HepG2 (cell line): ENCODE measurements around the gene DAB2IP. TPM values are rescaled to one million over a fixed set of nuclear protein-coding genes. Genes with fewer than 3 reads are reported as not detected.

ENCODE experiments used
- EHMT2 ChIP-seq: fragments of 200-600 bp; sonication (generic); IDR thresholded peaks from 2 replicates; pipeline ENCODE4 v1.7.0; 2017; ENCODE audit warnings: antibody characterized with exemption, low read depth, low read length, borderline replicate concordance
- GLI4 ChIP-seq: sonication (generic); formaldehyde crosslinking; IDR thresholded peaks from 2 replicates; pipeline ENCODE4 v1.5.1; 2020; ENCODE audit warnings: missing genetic modification reagents, mild to moderate bottlenecking, moderate library complexity, borderline replicate concordance
- HNRNPUL1 ChIP-seq: fragments of 200-400 bp; formaldehyde crosslinking; IDR thresholded peaks from 2 replicates; pipeline ENCODE4 v1.6.1; 2017; ENCODE audit warnings: low read depth, mild to moderate bottlenecking, low read length, moderate library complexity
- IRF2 ChIP-seq: IDR thresholded peaks from 2 replicates; pipeline ENCODE4 v1.6.1; 2018; ENCODE audit warnings: missing genetic modification reagents, missing compliant biosample characterization
- MAFG ChIP-seq: sonication (generic); formaldehyde crosslinking; IDR thresholded peaks from 2 replicates; pipeline ENCODE4 v1.5.1; 2020; ENCODE audit warnings: mild to moderate bottlenecking, missing genetic modification reagents
- NBN ChIP-seq: fragments of 450-650 bp; conservative IDR thresholded peaks from 2 replicates; pipeline ENCODE4 v1.6.1; 2017
- NFE2 ChIP-seq: sonication (generic); formaldehyde crosslinking; IDR thresholded peaks from 2 replicates; pipeline ENCODE4 v1.4.0; 2020; ENCODE audit warnings: missing genetic modification reagents
- NPAS2 ChIP-seq: sonication (generic); formaldehyde crosslinking; IDR thresholded peaks from 2 replicates; pipeline ENCODE4 v1.8.0; 2022; ENCODE audit warnings: mild to moderate bottlenecking, missing genetic modification reagents, borderline replicate concordance
- POLR2AphosphoS5 ChIP-seq: IDR thresholded peaks from 2 replicates; pipeline ENCODE4 v1.6.1; 2012; ENCODE audit warnings: low read depth, low read length
- RAD51 ChIP-seq: fragments of 450-650 bp; IDR thresholded peaks from 2 replicates; pipeline ENCODE4 v1.6.1; 2016; ENCODE audit warnings: borderline replicate concordance
- RBAK ChIP-seq: sonication (generic); formaldehyde crosslinking; IDR thresholded peaks from 2 replicates; pipeline ENCODE4 v1.5.1; 2020; ENCODE audit warnings: mild to moderate bottlenecking, missing genetic modification reagents
- TCF7 ChIP-seq: sonication (generic); IDR thresholded peaks from 2 replicates; pipeline ENCODE4 v1.6.1; 2016; ENCODE audit warnings: antibody characterized with exemption, low read depth
- ZFP36L1 ChIP-seq: sonication (generic); formaldehyde crosslinking; IDR thresholded peaks from 2 replicates; pipeline ENCODE4 v1.8.0; 2022; ENCODE audit warnings: mild to moderate bottlenecking, missing genetic modification reagents, moderate library complexity
- ZFY ChIP-seq: sonication (generic); formaldehyde crosslinking; IDR thresholded peaks from 2 replicates; pipeline ENCODE4 v1.4.0; 2020; ENCODE audit warnings: missing genetic modification reagents
- ZNF354B ChIP-seq: sonication (generic); formaldehyde crosslinking; IDR thresholded peaks from 2 replicates; pipeline ENCODE4 v1.8.0; 2022; ENCODE audit warnings: mild to moderate bottlenecking, missing genetic modification reagents
- ZNF616 ChIP-seq: sonication (generic); formaldehyde crosslinking; IDR thresholded peaks from 2 replicates; pipeline ENCODE4 v1.5.0; 2020; ENCODE audit warnings: low read depth, mild to moderate bottlenecking, missing genetic modification reagents
- ZNF761 ChIP-seq: sonication (generic); formaldehyde crosslinking; conservative IDR thresholded peaks from 2 replicates; pipeline ENCODE4 v1.4.0; 2020; ENCODE audit warnings: mild to moderate bottlenecking, missing genetic modification reagents
- ZNF775 ChIP-seq: sonication (generic); formaldehyde crosslinking; IDR thresholded peaks from 2 replicates; pipeline ENCODE4 v1.4.0; 2020; ENCODE audit warnings: missing genetic modification reagents, mild to moderate bottlenecking, moderate library complexity, borderline replicate concordance
- ZNF788 ChIP-seq: sonication (generic); formaldehyde crosslinking; IDR thresholded peaks from 2 replicates; pipeline ENCODE4 v1.5.0; 2020; ENCODE audit warnings: mild to moderate bottlenecking, missing genetic modification reagents, borderline replicate concordance
- polyA plus RNA-seq, 8 experiments: library from polyadenylated mRNA; depleted of rRNA in 3 of 8; stranded (reverse) in 7 of 8; unstranded in 1 of 8; fragments of >200 nt; fragmentation: Illumina TruSeq in 4 of 8; extraction: Trizol in 4 of 8; gene quantifications; 2 replicates each; pipeline versions ENCODE4 v1.2.1 to v1.2.3, GENCODE V29; 2011 to 2016; ENCODE audit warnings: low read depth in 4 of 8, missing spikeins in 1 of 8, mixed read lengths in 1 of 8; ENCODE audit not compliant: insufficient read depth in 1 of 8
- total RNA-seq, 5 experiments: library from RNA; depleted of rRNA; stranded (reverse); fragments of >200 nt; fragmentation: Illumina TruSeq; extraction: Trizol; gene quantifications; 2 replicates each; pipeline ENCODE4 v1.2.3, GENCODE V29; 2016; ENCODE audit warnings: low read depth in 1 of 5
- TF ChIP-seq, protein P1 (sequence below): sonication (generic); formaldehyde crosslinking; IDR thresholded peaks from 2 replicates; pipeline ENCODE4 v1.4.0; 2020; ENCODE audit warnings: missing genetic modification reagents
- TF ChIP-seq, protein P2 (sequence below): IDR thresholded peaks from 2 replicates; pipeline ENCODE4 v1.6.1; 2016
- TF ChIP-seq, protein P3 (sequence below): sonication (generic); formaldehyde crosslinking; IDR thresholded peaks from 2 replicates; pipeline ENCODE4 v1.4.0; 2020; ENCODE audit warnings: mild to moderate bottlenecking, low read depth, missing genetic modification reagents
- TF ChIP-seq, protein P4 (sequence below): sonication (generic); formaldehyde crosslinking; IDR thresholded peaks from 2 replicates; pipeline ENCODE4 v1.4.0; 2020; ENCODE audit warnings: missing genetic modification reagents
- TF ChIP-seq, protein P5 (sequence below): sonication (generic); formaldehyde crosslinking; IDR thresholded peaks from 2 replicates; pipeline ENCODE4 v1.4.0; 2020; ENCODE audit warnings: mild to moderate bottlenecking, missing genetic modification reagents
- TF ChIP-seq, protein P6 (sequence below): sonication (generic); formaldehyde crosslinking; IDR thresholded peaks from 2 replicates; pipeline ENCODE4 v1.4.0; 2020; ENCODE audit warnings: missing genetic modification reagents, borderline replicate concordance

DAB2IP gene
- total and polyA plus RNA-seq, 2 of the 13 experiments (the other 11 are each of a cell fraction or from before 2014, with no cell fraction given), result 25.3 to 37.9 TPM

DNA sequence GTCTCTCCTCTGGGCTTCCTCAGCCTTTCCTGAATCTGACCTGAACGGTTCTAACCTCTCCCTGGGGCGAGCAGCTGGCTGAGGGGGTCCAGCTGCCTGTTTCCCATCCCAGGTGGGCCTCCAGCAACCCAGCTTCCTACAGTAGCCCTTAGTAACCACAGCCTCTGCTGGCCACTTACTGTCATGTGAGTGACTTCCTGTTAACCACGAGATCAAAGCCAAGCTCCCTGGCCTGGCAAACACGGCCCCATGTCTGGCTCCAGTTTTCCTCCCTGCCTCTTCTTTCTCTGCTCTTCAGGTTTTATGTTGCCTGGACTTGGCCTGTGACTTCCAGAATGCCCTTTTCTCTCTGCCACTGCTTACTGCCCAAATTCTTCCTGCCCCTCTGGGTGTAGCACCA is 47.2 kb upstream of the DAB2IP start (continued):
- TF ChIP-seq HNRNPUL1 (no peak), ZNF616 (CRISPR knock-in tag) (no peak), IRF2 (CRISPR knock-in tag) (0 out of 2 replicates have a peak, but pooled peaks have one; percentile 15), ZNF761 (no peak), NBN (no peak), POLR2AphosphoS5 (no peak), NPAS2 (CRISPR knock-in tag) (no peak), GLI4 (CRISPR knock-in tag) (no peak), EHMT2 (no peak), TCF7 (peak; percentile 86), ZFP36L1 (CRISPR knock-in tag) (no peak), ZNF788 (CRISPR knock-in tag) (no peak), RBAK (CRISPR knock-in tag) (no peak), ZNF354B (no peak), ZNF775 (CRISPR knock-in tag) (no peak), RAD51 (no peak), ZFY (peak; percentile 41; the same call in 1 of the 2 replicates), MAFG (no peak), NFE2 (CRISPR knock-in tag) (no peak)
- TF ChIP-seq, protein P1, sequence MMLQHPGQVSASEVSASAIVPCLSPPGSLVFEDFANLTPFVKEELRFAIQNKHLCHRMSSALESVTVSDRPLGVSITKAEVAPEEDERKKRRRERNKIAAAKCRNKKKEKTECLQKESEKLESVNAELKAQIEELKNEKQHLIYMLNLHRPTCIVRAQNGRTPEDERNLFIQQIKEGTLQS (CRISPR knock-in tag), result no peak
- TF ChIP-seq, protein P2, sequence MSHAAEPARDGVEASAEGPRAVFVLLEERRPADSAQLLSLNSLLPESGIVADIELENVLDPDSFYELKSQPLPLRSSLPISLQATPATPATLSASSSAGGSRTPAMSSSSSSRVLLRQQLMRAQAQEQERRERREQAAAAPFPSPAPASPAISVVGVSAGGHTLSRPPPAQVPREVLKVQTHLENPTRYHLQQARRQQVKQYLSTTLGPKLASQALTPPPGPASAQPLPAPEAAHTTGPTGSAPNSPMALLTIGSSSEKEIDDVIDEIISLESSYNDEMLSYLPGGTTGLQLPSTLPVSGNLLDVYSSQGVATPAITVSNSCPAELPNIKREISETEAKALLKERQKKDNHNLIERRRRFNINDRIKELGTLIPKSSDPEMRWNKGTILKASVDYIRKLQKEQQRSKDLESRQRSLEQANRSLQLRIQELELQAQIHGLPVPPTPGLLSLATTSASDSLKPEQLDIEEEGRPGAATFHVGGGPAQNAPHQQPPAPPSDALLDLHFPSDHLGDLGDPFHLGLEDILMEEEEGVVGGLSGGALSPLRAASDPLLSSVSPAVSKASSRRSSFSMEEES (CRISPR knock-in tag), result peak; percentile 96
- TF ChIP-seq, protein P3, sequence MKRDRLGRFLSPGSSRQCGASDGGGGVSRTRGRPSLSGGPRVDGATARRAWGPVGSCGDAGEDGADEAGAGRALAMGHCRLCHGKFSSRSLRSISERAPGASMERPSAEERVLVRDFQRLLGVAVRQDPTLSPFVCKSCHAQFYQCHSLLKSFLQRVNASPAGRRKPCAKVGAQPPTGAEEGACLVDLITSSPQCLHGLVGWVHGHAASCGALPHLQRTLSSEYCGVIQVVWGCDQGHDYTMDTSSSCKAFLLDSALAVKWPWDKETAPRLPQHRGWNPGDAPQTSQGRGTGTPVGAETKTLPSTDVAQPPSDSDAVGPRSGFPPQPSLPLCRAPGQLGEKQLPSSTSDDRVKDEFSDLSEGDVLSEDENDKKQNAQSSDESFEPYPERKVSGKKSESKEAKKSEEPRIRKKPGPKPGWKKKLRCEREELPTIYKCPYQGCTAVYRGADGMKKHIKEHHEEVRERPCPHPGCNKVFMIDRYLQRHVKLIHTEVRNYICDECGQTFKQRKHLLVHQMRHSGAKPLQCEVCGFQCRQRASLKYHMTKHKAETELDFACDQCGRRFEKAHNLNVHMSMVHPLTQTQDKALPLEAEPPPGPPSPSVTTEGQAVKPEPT, result no peak
- TF ChIP-seq, protein P4, sequence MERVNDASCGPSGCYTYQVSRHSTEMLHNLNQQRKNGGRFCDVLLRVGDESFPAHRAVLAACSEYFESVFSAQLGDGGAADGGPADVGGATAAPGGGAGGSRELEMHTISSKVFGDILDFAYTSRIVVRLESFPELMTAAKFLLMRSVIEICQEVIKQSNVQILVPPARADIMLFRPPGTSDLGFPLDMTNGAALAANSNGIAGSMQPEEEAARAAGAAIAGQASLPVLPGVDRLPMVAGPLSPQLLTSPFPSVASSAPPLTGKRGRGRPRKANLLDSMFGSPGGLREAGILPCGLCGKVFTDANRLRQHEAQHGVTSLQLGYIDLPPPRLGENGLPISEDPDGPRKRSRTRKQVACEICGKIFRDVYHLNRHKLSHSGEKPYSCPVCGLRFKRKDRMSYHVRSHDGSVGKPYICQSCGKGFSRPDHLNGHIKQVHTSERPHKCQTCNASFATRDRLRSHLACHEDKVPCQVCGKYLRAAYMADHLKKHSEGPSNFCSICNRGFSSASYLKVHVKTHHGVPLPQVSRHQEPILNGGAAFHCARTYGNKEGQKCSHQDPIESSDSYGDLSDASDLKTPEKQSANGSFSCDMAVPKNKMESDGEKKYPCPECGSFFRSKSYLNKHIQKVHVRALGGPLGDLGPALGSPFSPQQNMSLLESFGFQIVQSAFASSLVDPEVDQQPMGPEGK (CRISPR knock-in tag), result peak; percentile 48; the same call in 1 of the 2 replicates
- TF ChIP-seq, protein P5, sequence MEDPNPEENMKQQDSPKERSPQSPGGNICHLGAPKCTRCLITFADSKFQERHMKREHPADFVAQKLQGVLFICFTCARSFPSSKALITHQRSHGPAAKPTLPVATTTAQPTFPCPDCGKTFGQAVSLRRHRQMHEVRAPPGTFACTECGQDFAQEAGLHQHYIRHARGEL, result no peak
- TF ChIP-seq, protein P6, sequence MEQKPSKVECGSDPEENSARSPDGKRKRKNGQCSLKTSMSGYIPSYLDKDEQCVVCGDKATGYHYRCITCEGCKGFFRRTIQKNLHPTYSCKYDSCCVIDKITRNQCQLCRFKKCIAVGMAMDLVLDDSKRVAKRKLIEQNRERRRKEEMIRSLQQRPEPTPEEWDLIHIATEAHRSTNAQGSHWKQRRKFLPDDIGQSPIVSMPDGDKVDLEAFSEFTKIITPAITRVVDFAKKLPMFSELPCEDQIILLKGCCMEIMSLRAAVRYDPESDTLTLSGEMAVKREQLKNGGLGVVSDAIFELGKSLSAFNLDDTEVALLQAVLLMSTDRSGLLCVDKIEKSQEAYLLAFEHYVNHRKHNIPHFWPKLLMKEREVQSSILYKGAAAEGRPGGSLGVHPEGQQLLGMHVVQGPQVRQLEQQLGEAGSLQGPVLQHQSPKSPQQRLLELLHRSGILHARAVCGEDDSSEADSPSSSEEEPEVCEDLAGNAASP (CRISPR knock-in tag), result no peak
